Esophagus squamous epithelium (tissue), 4 donors: ENCODE measurements around the gene SHISA6.

ENCODE experiments used
- POLR2A ChIP-seq, 4 donors: fragments of 450-650 bp; IDR thresholded peaks; one replicate each; pipeline ENCODE4 v1.6.1; 2017; ENCODE audit warnings: antibody characterized with exemption in 4 of 4, mild to moderate bottlenecking in 4 of 4, moderate library complexity in 3 of 4
- TF ChIP-seq, protein P1 (sequence below), 6 experiments: fragments of 450-650 bp in 4 of 6; fragments of 200-600 bp in 2 of 6; sonication (generic) in 2 of 6; IDR thresholded peaks; one replicate each; pipeline ENCODE4 v1.5.1; 2016 to 2019; ENCODE audit warnings: antibody characterized with exemption in 6 of 6, mild to moderate bottlenecking in 4 of 6, moderate library complexity in 4 of 6

DNA sequence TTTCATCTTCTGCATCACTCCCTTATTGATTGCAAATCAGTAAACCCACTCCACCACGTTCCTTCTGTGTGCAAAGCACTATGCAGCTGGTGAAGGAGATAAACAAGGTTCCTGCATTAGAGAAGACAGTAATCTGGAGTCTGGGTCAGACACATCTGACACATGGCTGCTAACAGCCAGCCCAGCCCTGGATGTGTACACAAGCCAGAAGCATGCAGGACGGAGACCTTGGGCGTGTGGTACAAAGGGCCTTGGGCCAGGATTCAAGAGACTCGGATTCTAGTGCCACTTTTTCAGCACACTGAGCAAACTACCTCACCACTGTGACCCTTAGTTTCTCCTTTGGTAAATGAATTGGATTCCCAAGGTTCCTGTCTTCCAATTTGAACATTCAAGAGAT is 270.7 kb downstream of the SHISA6 start:
- TF ChIP-seq, protein P1, sequence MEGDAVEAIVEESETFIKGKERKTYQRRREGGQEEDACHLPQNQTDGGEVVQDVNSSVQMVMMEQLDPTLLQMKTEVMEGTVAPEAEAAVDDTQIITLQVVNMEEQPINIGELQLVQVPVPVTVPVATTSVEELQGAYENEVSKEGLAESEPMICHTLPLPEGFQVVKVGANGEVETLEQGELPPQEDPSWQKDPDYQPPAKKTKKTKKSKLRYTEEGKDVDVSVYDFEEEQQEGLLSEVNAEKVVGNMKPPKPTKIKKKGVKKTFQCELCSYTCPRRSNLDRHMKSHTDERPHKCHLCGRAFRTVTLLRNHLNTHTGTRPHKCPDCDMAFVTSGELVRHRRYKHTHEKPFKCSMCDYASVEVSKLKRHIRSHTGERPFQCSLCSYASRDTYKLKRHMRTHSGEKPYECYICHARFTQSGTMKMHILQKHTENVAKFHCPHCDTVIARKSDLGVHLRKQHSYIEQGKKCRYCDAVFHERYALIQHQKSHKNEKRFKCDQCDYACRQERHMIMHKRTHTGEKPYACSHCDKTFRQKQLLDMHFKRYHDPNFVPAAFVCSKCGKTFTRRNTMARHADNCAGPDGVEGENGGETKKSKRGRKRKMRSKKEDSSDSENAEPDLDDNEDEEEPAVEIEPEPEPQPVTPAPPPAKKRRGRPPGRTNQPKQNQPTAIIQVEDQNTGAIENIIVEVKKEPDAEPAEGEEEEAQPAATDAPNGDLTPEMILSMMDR (IDR thresholded peaks at IDR 0.05): no peak
- no peak for TF ChIP-seq POLR2A (IDR thresholded peaks at IDR 0.05)
